ENCODE results near the gene RGCC. TPM values are rescaled to one million over a fixed set of nuclear protein-coding genes. Genes with fewer than 3 reads are reported as not detected.
"Not testable (repeated sequence)": the region's sequence is repeated elsewhere in the genome, so short reads cannot be mapped to it uniquely, and the experiment has no call there.

The RGCC gene
- total and polyA plus RNA-seq, 2 donors (not counting 1 experiment from before 2014, with no cell fraction given) = 65.9 to 148 TPM

- H3K4me3 ChIP-seq (replicated peaks in 1 of 4; ENCODE audit: control extremely low read depth in 1 of 4, insufficient read depth in 1 of 4, low read depth in 3 of 4, low read length in 4 of 4); H3K9ac ChIP-seq (ENCODE audit: insufficient read depth, low read length); H4K20me1 ChIP-seq (ENCODE audit: control insufficient read depth, extremely low read depth, insufficient read depth, low read length); H3K9me3 ChIP-seq (ENCODE audit: control insufficient read depth, insufficient read depth, low read depth, low read length); H3K27me3 ChIP-seq (ENCODE audit: control insufficient read depth, insufficient read depth, low read length); H3K79me2 ChIP-seq (ENCODE audit: control insufficient read depth, insufficient read depth, low read length); H2AFZ ChIP-seq (ENCODE audit: low read length); H3K4me2 ChIP-seq (ENCODE audit: extremely low read depth, insufficient read depth, low read length); DNase-seq (ENCODE audit: low read depth in 2 of 2); H3K4me1 ChIP-seq (ENCODE audit: control insufficient read depth, extremely low read depth, insufficient read depth, low read length); H3K27ac ChIP-seq (ENCODE audit: insufficient read depth, low read length); H3K36me3 ChIP-seq (ENCODE audit: control insufficient read depth, insufficient read depth, low read length): not testable (repeated sequence)
Observed at GRCh38 chr13:41423259-41423658, 34.1 kb upstream of the RGCC start.

GRCh38 chr13:41424675-41425074, 32.7 kb upstream of the RGCC start:
- H3K27ac ChIP-seq (ENCODE audit: insufficient read depth, low read length); H3K9me3 ChIP-seq (ENCODE audit: control insufficient read depth, insufficient read depth, low read depth, low read length); H3K4me1 ChIP-seq (ENCODE audit: control insufficient read depth, extremely low read depth, insufficient read depth, low read length); H3K4me3 ChIP-seq (replicated peaks in 1 of 4; ENCODE audit: control extremely low read depth in 1 of 4, insufficient read depth in 1 of 4, low read depth in 3 of 4, low read length in 4 of 4); H3K79me2 ChIP-seq (ENCODE audit: control insufficient read depth, insufficient read depth, low read length); DNase-seq (ENCODE audit: low read depth in 2 of 2); H3K36me3 ChIP-seq (ENCODE audit: control insufficient read depth, insufficient read depth, low read length); H3K4me2 ChIP-seq (ENCODE audit: extremely low read depth, insufficient read depth, low read length); H4K20me1 ChIP-seq (ENCODE audit: control insufficient read depth, extremely low read depth, insufficient read depth, low read length); H3K9ac ChIP-seq (ENCODE audit: insufficient read depth, low read length); H3K27me3 ChIP-seq (ENCODE audit: control insufficient read depth, insufficient read depth, low read length); H2AFZ ChIP-seq (ENCODE audit: low read length): not testable (repeated sequence)

- Histone ChIP-seq H3K27ac (ENCODE audit: insufficient read depth, low read length) (no peak overlapping the region), H3K27me3 (ENCODE audit: control insufficient read depth, insufficient read depth, low read length) (no peaks in the 10 kb centered on the region), H4K20me1 (ENCODE audit: control insufficient read depth, extremely low read depth, insufficient read depth, low read length) (no peaks in the 10 kb centered on the region), H3K4me3 (replicated peaks in 1 of 4; ENCODE audit: control extremely low read depth in 1 of 4, insufficient read depth in 1 of 4, low read depth in 3 of 4, low read length in 4 of 4) (no peak overlapping the region), H3K9ac (ENCODE audit: insufficient read depth, low read length) (no peak overlapping the region), H3K79me2 (ENCODE audit: control insufficient read depth, insufficient read depth, low read length) (no peaks in the 10 kb centered on the region), H3K4me1 (ENCODE audit: control insufficient read depth, extremely low read depth, insufficient read depth, low read length) (no peaks in the 10 kb centered on the region), H3K4me2 (ENCODE audit: extremely low read depth, insufficient read depth, low read length) (no peak overlapping the region), H2AFZ (ENCODE audit: low read length) (no peak overlapping the region), H3K36me3 (ENCODE audit: control insufficient read depth, insufficient read depth, low read length) (no peaks in the 10 kb centered on the region), H3K9me3 (ENCODE audit: control insufficient read depth, insufficient read depth, low read depth, low read length) (no peaks in the 10 kb centered on the region)
- DNase-seq (ENCODE audit: low read depth in 2 of 2) = no peak
- TF ChIP-seq EZH2 (IDR thresholded peaks at IDR 0.05; ENCODE audit: low read length, missing control alignments) (no peak), CTCF (conservative IDR thresholded peaks at IDR 0.05 in 1 of 2, IDR thresholded peaks at IDR 0.05 in 1 of 2; ENCODE audit: low read depth in 1 of 2, low read length in 2 of 2) (no peak)
Observed at GRCh38 chr13:41426047-41426446, 31.3 kb upstream of the RGCC start.

GRCh38 chr13:41427666-41428065, 29.7 kb upstream of the RGCC start:
- no peaks in the 10 kb centered on the region for H3K9me3 ChIP-seq (ENCODE audit: control insufficient read depth, insufficient read depth, low read depth, low read length)
- H2AFZ ChIP-seq (ENCODE audit: low read length) = no peak overlapping the region
- no peak overlapping the region for H3K27ac ChIP-seq (ENCODE audit: insufficient read depth, low read length)
- TF ChIP-seq CTCF (conservative IDR thresholded peaks at IDR 0.05 in 1 of 2, IDR thresholded peaks at IDR 0.05 in 1 of 2; ENCODE audit: low read depth in 1 of 2, low read length in 2 of 2) (no peak), EZH2 (IDR thresholded peaks at IDR 0.05; ENCODE audit: low read length, missing control alignments) (no peak)
- peak overlapping the region in 2 of 4 experiments; percentile 32 to 50 for H3K4me3 ChIP-seq (replicated peaks in 1 of 4; ENCODE audit: control extremely low read depth in 1 of 4, insufficient read depth in 1 of 4, low read depth in 3 of 4, low read length in 4 of 4)
- H3K9ac ChIP-seq (ENCODE audit: insufficient read depth, low read length) = no peak overlapping the region
- no peaks in the 10 kb centered on the region for H3K4me1 ChIP-seq (ENCODE audit: control insufficient read depth, extremely low read depth, insufficient read depth, low read length)
- H3K36me3 ChIP-seq (ENCODE audit: control insufficient read depth, insufficient read depth, low read length) = no peaks in the 10 kb centered on the region
- no peaks in the 10 kb centered on the region for H3K27me3 ChIP-seq (ENCODE audit: control insufficient read depth, insufficient read depth, low read length)
- no peaks in the 10 kb centered on the region for H4K20me1 ChIP-seq (ENCODE audit: control insufficient read depth, extremely low read depth, insufficient read depth, low read length)
- no peak for DNase-seq (ENCODE audit: low read depth in 2 of 2)
- H3K4me2 ChIP-seq (ENCODE audit: extremely low read depth, insufficient read depth, low read length) = no peak overlapping the region
- no peaks in the 10 kb centered on the region for H3K79me2 ChIP-seq (ENCODE audit: control insufficient read depth, insufficient read depth, low read length)

Data from fibroblast of lung (primary cell).